GM19324 (cell line): Measurements from ENCODE around the gene IL1RAP.
A peak's percentile ranks its signal among the peaks of the same experiment; 100 is the strongest.
"Not testable (repeated sequence)": the region's sequence is repeated elsewhere in the genome, so short reads cannot be mapped to it uniquely, and the experiment has no call there.

ENCODE experiments used
- ATAC-seq: cut with Tn5 transposase; IDR thresholded peaks from one replicate; pipeline ENCODE4 v1.9.1; 2021; ENCODE audit warnings: mild to moderate bottlenecking, moderate library complexity; ENCODE audit not compliant: unreplicated experiment, low FRiP score

Gene IL1RAP, protein sequence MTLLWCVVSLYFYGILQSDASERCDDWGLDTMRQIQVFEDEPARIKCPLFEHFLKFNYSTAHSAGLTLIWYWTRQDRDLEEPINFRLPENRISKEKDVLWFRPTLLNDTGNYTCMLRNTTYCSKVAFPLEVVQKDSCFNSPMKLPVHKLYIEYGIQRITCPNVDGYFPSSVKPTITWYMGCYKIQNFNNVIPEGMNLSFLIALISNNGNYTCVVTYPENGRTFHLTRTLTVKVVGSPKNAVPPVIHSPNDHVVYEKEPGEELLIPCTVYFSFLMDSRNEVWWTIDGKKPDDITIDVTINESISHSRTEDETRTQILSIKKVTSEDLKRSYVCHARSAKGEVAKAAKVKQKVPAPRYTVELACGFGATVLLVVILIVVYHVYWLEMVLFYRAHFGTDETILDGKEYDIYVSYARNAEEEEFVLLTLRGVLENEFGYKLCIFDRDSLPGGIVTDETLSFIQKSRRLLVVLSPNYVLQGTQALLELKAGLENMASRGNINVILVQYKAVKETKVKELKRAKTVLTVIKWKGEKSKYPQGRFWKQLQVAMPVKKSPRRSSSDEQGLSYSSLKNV

DNA sequence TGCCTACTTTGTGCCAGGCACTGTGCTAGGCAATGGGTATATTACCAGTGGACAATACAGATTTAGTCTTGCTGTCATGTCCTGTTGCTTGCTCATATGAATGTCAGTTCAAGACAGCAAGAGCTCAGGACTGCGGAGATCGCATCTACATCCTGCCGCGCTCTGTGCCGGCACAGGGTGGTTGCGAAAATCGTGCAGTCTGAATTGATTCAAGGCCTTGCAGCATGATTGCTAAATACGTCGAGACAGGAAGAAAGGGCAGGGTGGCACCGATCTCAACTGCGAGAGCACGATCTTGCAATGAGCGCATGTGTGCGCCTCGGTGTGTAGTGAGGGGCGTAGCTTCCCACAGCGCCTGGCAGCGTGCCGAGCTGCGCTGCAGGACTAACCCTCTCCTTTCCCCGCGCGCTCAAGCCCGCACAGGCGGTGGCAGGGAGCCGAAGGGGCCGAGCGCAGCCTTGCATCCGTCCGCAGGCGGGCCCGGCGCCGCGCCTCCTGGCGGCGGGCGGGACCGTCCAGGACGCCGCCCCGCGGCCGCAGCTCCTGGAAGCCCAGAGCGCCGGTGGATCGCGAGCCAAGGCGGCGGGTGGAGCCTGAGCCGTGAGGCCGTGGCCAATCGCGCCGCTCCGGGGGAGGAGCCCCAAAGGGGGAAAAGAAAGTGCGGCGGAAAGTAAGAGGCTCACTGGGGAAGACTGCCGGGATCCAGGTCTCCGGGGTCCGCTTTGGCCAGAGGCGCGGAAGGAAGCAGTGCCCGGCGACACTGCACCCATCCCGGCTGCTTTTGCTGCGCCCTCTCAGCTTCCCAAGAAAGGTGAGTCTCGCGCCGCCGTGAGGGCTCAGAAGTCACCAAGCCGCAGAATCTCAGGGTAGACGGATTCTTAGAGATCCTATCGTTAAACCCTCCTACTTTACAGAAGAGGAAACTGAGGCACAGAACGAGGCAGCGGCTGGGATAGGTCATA is at the start of gene IL1RAP:
Gene IL1RAP, plus strand, starts transcription at position 677 of the 962 bp plus-strand sequence. CDS start 50,205 bp downstream, outside the sequence.
- peak; percentile 99 for ATAC-seq

DNA sequence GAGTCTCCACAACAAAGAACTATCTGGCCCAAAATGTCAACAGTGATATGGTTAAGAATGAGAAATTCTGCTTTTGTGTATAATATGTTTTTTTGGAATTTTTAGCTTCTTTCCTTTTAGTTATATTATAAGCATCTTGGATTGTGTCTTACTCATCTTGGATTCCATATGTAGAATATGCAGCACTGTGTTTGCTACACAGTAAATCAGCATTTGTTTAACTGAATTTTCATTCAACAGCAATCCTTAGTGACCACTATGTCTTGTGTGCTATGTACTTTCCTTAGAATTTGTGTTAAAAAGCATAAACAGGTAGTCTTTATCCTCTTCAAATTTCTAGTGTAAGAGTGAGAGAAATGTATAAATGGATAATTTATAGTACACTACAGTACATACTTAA is 46.0 kb upstream of the IL1RAP start:
- no peak for ATAC-seq

DNA sequence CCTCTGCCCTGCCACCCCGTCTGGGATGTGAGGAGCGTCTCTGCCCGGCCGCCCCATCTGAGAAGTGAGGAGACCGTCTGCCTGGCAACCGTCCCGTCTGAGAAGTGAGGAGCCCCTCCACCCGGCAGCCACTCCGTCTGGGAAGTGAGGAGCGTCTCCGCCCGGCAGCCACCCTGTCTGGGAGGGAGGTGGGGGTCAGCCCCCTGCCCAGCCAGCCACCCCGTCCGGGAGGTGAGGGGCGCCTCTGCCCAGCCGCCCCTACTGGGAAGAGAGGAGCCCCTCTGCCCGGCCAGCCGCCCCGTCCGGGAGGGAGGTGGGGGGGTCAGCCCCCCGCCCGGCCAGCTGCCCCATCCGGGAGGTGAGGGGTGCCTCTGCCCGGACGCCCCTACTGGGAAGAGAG is 40.6 kb upstream of the IL1RAP start:
- ATAC-seq, result not testable (repeated sequence)

GRCh38 chr3:190481779-190482178 is 32.1 kb upstream of the IL1RAP start:
- ATAC-seq, result no peak

- no peak for ATAC-seq
Measured at GRCh38 chr3:190485830-190486532, 27.9 kb upstream of the IL1RAP start.

- ATAC-seq, result no peak
Measured at GRCh38 chr3:190486533-190486864, 27.4 kb upstream of the IL1RAP start.

GRCh38 chr3:190486908-190487607 is 26.8 kb upstream of the IL1RAP start:
- no peak for ATAC-seq

DNA sequence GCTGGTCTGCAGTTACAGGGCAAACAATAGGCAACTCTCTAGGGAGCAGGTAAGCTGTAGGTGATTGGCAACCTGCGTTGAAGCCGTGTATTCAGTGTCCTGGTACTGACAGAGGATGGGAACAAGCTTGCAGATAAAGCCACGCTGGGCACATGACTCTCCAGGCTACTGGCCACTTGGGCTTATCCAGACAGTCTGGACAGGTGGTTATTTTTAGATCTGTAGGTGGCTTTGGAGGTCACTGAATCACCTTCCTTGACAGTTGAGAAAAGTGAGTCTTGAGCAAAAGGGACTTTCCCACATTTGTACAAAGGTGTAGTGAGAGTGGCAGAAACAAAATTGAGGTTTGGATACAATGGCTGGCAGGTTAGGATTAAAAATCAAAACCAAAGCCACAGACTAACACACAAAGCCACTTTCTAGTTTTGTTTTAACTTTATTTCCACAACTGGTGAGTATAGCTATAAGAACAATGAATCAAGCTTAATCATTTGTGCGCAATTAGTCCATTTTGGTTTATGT is 22.3 kb upstream of the IL1RAP start:
- ATAC-seq, result no peak

DNA sequence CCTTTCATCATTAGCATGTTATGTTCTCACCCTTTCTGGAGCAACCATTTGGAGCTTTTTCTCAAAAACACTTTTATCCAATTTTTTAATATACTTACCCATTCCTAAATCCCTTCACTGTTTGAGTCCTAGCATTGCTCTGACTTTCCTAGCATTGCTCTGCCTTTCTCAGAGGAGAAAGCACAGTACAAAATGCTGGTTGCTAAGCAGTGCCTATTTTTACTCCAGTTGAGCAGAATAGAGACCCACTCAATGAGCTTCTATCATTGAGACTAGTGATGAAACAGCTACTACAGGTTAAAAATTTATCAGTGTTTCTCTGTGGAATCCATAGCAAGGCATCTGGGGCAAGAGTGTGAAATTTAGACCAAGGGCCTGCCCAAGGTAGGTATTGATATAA is 21.8 kb upstream of the IL1RAP start:
- no peak for ATAC-seq

- no peak for ATAC-seq
Measured at GRCh38 chr3:190492966-190493365, 20.9 kb upstream of the IL1RAP start.

- no peak for ATAC-seq
Measured at GRCh38 chr3:190494907-190495306, 19.0 kb upstream of the IL1RAP start.

DNA sequence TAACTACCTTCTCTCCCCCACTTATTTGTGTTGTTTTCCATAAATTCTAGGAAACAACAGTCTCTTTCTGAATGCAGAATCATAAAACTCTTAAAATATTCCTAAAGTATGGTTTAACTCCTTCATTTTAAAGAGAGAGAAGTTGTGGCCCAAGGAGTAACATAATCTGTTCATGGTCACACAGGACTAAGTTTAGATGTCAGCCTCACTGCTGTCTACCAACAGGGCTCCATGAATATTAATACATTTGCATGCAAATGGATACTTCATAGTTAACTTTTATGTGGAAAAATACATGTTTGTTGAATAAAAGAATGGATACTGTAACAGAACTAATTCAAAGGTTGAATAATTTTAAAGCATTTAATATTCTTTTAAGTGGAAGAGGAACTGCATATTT is 18.5 kb upstream of the IL1RAP start:
- no peak for ATAC-seq

- no peak for ATAC-seq
Measured at GRCh38 chr3:190495796-190496195, 18.1 kb upstream of the IL1RAP start.

- ATAC-seq, result no peak
Measured at GRCh38 chr3:190496859-190497258, 17.0 kb upstream of the IL1RAP start.

DNA sequence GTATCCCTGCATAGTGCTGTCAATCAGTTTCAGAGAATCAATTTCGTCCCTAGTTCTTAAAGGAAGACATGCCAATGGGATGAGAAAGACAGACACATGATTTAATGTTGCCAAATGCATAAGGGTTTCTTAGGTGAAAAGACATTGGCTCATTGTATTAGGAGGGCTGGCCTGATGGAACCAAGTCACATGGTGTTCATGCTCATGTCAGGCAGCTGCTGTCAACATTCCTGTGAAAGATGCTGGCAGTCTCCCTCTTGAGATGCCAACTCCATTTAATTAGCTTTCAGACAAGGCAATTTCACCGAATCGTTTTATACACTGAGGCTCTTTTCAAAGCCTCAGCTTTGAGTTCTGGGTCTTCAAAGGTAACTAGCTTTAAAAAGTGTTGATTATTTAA is 16.1 kb upstream of the IL1RAP start:
- ATAC-seq, result no peak

- no peak for ATAC-seq
Measured at GRCh38 chr3:190498293-190498692, 15.6 kb upstream of the IL1RAP start.

DNA sequence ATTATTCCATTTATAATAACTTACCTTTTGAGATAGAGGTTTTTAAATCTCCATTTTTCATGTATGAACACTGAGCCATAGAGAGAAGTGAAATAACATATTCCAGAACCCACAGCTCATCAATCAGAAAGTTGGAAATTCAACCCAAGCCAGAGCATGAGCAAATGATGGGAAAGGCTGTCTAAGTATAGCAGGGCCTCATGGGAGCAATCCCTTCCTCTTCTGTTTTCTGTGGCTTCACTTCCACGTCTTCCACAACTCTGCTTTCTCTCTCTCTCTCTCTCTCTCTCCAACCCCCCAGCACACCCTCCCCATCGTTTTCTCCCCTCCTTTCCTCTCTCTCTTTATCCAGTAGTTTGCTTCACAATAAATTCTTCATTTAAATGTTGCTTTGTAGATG is 14.8 kb upstream of the IL1RAP start:
- ATAC-seq, result no peak

DNA sequence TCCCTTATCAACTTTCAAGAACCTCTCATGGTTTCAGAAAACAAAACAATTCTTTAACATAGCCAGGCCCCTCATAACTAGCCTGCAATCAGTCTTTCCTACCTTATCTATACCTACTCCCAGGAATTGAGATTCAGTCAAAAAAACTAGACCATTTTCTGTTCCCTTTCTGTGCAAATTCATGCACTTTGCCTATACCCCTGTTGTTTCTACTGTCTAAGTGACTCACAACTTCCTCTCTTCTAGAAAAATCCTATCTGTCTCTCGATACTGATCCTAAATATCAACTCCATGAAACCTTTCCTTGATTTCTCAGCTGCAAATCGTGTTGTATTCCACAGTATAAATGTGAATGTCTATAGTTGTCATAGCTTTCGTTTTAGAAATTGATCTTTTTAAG is 10.9 kb upstream of the IL1RAP start:
- no peak for ATAC-seq

DNA sequence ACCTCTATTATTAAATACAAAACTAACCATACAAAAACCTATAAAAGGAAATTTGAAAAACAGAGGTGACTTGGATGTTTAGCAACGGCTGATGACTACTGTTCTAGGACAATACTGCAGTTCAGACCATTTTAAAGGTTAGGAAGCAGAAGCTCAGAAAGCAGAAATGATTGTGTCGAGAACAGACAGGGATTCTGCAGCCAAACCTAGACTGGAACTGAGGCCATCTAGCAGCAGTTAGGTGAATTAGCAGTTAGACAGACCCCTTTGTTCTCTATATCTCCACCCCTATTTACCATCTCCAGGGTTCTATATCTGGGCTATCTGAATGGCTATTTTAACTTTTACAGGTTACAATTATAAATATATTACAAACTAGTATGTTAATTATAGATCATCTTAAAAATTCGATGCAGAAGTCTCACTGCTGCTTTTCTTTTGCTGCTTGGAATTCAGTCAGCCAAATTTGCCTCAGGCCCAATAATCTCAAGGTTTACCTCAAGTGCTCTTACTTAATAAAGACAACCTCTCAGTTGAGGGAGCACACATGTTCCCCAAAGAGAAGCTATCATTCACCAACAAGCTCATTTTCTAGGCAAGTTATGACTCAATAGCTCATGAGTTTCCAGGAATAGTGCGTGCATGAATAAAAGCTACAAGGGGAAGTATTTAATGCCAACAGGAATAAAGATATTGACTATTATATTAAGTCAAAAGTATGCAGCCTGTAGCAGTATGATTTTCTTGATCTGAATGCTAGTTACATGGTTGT is 9.3 kb upstream of the IL1RAP start:
- no peak for ATAC-seq
